ENCODE results near the gene BCL7A.
A peak's percentile ranks its signal among the peaks of the same experiment; 100 is the strongest.

BCL7A gene

GRCh38 chr12:122072031-122072970 lies 50.6 kb downstream of the BCL7A start:
- TF ChIP-seq CTCF (IDR thresholded peaks at IDR 0.05; ENCODE audit: low read depth, low read length): no peak
- H3K27ac ChIP-seq: no peak overlapping the region
- H3K36me3 ChIP-seq: no peaks in the 10 kb centered on the region
- H3K9me3 ChIP-seq (ENCODE audit: severe bottlenecking): no peaks in the 10 kb centered on the region
- no peaks in the 10 kb centered on the region for H3K27me3 ChIP-seq (ENCODE audit: insufficient read depth, low read depth, severe bottlenecking)
- H3K4me3 ChIP-seq (ENCODE audit: low read depth, low read length): no peak overlapping the region
- no peak for DNase-seq

- no peak overlapping the region for H3K4me3 ChIP-seq (ENCODE audit: low read depth, low read length)
- H3K9me3 ChIP-seq (ENCODE audit: severe bottlenecking): no peaks in the 10 kb centered on the region
- H3K27me3 ChIP-seq (ENCODE audit: insufficient read depth, low read depth, severe bottlenecking): no peaks in the 10 kb centered on the region
- H3K36me3 ChIP-seq: no peaks in the 10 kb centered on the region
- DNase-seq: no peak
- no peak for TF ChIP-seq CTCF (IDR thresholded peaks at IDR 0.05; ENCODE audit: low read depth, low read length)
- no peak overlapping the region for H3K27ac ChIP-seq
Measured at GRCh38 chr12:122073815-122074214, 52.1 kb downstream of the BCL7A start.

GRCh38 chr12:122076743-122077495 lies 55.2 kb downstream of the BCL7A start:
- no peak overlapping the region for H3K4me3 ChIP-seq (ENCODE audit: low read depth, low read length)
- no peak for TF ChIP-seq CTCF (IDR thresholded peaks at IDR 0.05; ENCODE audit: low read depth, low read length)
- no peaks in the 10 kb centered on the region for H3K9me3 ChIP-seq (ENCODE audit: severe bottlenecking)
- peaks cover 23% of the 10 kb centered on the region for H3K27me3 ChIP-seq (ENCODE audit: insufficient read depth, low read depth, severe bottlenecking)
- H3K27ac ChIP-seq: no peak overlapping the region
- no peak for DNase-seq
- no peaks in the 10 kb centered on the region for H3K36me3 ChIP-seq

DNA sequence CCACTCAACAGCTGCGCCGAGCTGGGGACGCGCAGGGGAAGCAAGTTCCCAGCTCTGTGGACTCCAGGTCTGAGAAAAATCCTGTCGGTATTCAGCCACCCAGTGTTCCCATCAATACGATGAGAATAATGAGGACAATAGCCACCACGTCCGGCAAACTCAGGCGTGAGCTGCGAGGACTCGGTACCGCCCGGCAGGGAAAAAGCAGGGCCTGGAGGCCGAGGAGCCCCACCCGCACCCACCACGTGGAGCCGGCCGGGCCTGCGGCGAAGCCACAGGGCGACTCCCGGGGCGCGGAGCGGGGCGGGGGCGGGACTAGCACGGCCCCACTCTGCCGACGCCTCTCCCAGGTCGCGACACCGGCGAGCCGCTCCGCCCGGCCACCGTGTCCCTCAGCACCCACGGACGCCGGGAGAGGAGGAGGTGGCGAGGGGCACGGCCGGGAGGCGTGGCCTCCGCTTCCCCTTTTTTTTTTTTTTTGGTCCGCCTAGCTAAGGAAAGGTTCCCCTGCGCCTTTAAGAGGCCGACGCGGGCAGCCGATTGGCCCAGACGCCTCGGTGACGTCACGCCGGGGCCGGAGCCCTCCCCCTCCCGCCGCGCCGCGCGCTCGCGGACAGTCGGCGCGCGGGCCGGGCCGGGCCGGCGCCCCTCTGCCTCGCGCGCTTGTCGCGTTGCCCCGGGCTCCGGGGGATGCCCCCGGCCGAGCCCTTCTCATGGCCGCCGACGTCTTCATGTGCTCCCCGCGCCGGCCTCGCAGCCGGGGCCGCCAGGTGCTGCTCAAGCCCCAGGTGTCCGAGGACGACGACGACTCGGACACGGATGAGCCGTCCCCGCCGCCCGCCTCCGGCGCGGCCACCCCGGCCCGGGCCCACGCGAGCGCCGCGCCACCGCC lies 56.7 kb downstream of the BCL7A start, which contains the start of gene MLXIP:
Gene MLXIP (plus strand): TSS at position 616 of the 892 bp plus-strand sequence. CDS start 98 bp downstream, at position 714.
- no peak within 1 kb of the TSS for H3K27ac ChIP-seq
- TF ChIP-seq CTCF (IDR thresholded peaks at IDR 0.05; ENCODE audit: low read depth, low read length): no peak
- DNase-seq: peak; percentile 89
- H3K27me3 ChIP-seq (ENCODE audit: insufficient read depth, low read depth, severe bottlenecking): peaks cover 26% of the 10 kb centered on the region
- H3K9me3 ChIP-seq (ENCODE audit: severe bottlenecking): no peaks in the 10 kb centered on the region
- peak within 1 kb of the TSS; percentile 49 for H3K4me3 ChIP-seq (ENCODE audit: low read depth, low read length)
- no peaks in the 10 kb centered on the region for H3K36me3 ChIP-seq

GRCh38 chr12:122079033-122079531 lies 57.4 kb downstream of the BCL7A start:
- DNase-seq: peak; percentile 22
- Histone ChIP-seq H3K27me3 (ENCODE audit: insufficient read depth, low read depth, severe bottlenecking) (peaks cover 26% of the 10 kb centered on the region), H3K4me3 (ENCODE audit: low read depth, low read length) (peak overlapping the region; percentile 49), H3K36me3 (no peaks in the 10 kb centered on the region), H3K9me3 (ENCODE audit: severe bottlenecking) (no peaks in the 10 kb centered on the region), H3K27ac (no peak overlapping the region)
- TF ChIP-seq CTCF (IDR thresholded peaks at IDR 0.05; ENCODE audit: low read depth, low read length): no peak
